ENCODE data around the gene SLC29A3.

The SLC29A3 gene

DNA sequence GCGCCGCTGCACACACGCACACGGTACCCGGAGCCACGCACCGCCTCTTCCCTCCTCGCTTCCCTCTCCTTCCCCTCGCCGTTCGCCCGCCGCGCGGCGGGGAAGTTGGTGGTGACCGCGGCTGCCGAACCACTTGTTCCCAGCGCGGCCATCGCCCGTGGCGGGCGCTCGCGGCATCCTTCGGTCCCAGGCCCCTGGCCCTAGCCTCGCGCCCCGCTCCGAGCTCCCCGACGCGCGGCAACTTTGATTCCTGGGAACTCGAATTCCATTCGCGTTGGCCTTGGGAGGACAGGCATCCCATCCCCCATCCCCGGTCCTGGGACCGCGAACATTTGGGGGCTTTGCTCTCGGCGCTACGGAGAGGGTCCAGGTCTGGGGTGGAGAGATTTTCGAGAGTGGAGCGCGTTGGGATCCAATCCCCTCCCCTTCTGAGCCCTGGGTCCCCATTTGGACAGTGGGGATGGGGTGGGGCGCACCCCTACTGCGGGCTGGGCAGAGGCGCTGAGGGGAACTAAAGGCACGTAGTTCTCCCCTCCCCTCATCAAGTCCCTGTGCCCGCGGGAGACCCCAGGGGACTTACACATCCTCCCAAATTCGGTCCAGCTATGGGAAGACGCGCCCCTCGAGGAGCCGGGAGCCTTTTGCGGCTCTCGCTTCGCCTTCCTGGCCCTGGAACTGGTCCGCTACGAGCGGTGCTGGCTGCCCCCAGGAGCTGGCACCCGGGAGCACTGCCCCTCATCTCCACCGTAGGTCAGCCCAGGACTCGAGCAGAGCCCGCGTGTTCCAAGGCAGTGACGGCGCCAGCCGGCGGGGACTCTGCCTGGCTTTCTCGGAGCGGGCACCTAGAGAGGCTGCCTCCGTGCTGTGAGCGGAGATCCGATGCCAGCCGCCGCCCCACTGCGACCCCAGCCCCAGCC lies 78.5 kb downstream of the SLC29A3 start:
- Mint-ChIP-seq H3K4me1 (ENCODE audit: low read depth) (peaks cover 7% of the 10 kb centered on the region), H3K9me3 (ENCODE audit: low read depth) (no peaks in the 10 kb centered on the region), H3K36me3 (no peaks in the 10 kb centered on the region), H3K4me3 (peak overlapping the region; percentile 65), H3K27ac (no peak overlapping the region), H3K27me3 (peaks cover 28% of the 10 kb centered on the region)

DNA sequence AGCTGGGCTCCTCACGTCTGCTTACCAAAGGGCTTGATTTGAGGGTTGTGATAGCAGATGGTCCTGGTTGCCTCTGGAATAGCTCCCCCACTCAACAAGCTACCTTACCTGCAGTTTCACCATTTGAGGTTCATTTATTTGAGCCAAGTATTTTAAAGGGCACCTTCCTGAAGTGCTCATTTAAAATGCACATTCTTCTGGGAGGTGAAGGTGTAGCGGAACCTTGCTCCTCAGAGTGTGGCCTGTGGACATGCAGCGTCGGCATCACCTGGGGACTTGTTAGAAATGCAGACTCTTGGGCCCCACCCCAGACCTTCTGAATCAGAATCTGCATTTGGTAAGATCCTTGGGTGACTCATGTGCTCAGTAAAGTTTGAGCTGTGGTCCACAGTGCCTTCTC lies 79.9 kb downstream of the SLC29A3 start:
- peaks cover 25% of the 10 kb centered on the region for H3K27me3 Mint-ChIP-seq
- peak overlapping the region; percentile 30 for H3K4me3 Mint-ChIP-seq
- H3K4me1 Mint-ChIP-seq (ENCODE audit: low read depth): peaks cover 7% of the 10 kb centered on the region
- H3K9me3 Mint-ChIP-seq (ENCODE audit: low read depth): no peaks in the 10 kb centered on the region
- H3K36me3 Mint-ChIP-seq: no peaks in the 10 kb centered on the region
- no peak overlapping the region for H3K27ac Mint-ChIP-seq

DNA sequence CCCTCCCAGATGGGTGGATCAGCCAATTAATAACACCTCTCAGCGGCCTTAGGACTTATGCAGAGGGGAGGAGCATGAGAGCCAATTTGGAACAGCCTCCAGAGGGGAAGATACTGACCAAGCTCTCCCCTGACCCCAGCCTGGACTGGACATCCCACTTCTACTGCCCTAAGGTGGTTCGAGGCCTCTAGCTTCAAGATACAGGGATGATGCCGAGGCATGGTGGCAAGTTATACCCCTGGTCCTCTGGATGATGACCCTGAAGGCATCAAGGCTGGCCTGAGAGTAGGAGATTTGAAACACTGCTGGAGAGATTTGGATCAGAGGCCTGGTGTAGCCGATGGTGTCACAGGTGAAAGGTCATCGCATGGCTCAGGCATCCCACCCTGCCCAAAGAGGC lies 80.9 kb downstream of the SLC29A3 start:
- H3K27ac Mint-ChIP-seq: no peak overlapping the region

DNA sequence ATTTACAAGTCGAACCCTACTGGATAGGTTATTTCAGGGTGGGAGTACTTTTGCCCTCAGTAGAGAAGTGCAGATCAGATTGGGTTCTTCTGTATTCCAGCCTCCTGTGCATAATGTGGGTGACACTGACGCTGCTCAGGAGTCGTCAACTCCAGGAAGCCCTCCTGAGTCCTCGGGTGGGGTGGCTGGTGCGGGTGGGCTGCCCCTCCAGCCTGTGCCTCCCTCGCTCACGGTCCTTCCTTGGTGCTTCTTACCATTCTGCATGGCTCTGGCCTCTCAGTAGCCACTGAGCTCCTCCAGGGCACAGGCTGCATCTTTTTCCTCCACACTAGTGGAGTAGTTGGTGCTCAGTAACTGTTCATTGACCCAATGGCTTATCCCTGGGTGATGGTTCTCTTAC lies 82.0 kb downstream of the SLC29A3 start:
- Mint-ChIP-seq H3K4me1 (ENCODE audit: low read depth) (peaks cover 3% of the 10 kb centered on the region), H3K9me3 (ENCODE audit: low read depth) (no peaks in the 10 kb centered on the region), H3K36me3 (no peaks in the 10 kb centered on the region), H3K27me3 (peaks cover 10% of the 10 kb centered on the region), H3K27ac (no peak overlapping the region), H3K4me3 (no peak overlapping the region)

More for the DNA sequence above, 80.9 kb downstream of the SLC29A3 start:
- Mint-ChIP-seq H3K4me1 (ENCODE audit: low read depth) (peaks cover 7% of the 10 kb centered on the region), H3K9me3 (ENCODE audit: low read depth) (no peaks in the 10 kb centered on the region), H3K27me3 (peaks cover 20% of the 10 kb centered on the region), H3K4me3 (no peak overlapping the region), H3K36me3 (no peaks in the 10 kb centered on the region)

DNA sequence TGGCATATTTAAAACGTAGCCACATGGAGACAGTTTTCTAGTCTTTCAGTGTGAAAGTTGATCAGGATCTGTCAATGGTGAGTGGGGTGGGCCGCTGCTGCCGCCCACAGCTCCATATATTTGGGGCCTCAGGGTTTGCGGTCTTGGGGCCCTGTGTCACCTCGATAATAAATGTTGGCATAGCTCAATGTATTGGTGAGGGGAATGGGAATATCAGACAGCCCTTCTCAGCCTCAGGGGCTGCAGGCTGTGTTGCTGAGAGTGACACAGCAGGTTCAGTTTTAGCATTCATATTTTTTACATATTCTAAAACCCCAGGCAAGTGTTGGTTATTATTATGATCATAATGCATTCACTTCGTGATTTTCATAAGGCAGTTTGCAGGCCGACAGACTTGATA lies 82.9 kb downstream of the SLC29A3 start:
- Mint-ChIP-seq H3K4me1 (ENCODE audit: low read depth) (peaks cover 2% of the 10 kb centered on the region), H3K27me3 (peaks cover 10% of the 10 kb centered on the region), H3K36me3 (no peaks in the 10 kb centered on the region), H3K4me3 (no peak overlapping the region), H3K27ac (no peak overlapping the region), H3K9me3 (ENCODE audit: low read depth) (no peaks in the 10 kb centered on the region)

DNA sequence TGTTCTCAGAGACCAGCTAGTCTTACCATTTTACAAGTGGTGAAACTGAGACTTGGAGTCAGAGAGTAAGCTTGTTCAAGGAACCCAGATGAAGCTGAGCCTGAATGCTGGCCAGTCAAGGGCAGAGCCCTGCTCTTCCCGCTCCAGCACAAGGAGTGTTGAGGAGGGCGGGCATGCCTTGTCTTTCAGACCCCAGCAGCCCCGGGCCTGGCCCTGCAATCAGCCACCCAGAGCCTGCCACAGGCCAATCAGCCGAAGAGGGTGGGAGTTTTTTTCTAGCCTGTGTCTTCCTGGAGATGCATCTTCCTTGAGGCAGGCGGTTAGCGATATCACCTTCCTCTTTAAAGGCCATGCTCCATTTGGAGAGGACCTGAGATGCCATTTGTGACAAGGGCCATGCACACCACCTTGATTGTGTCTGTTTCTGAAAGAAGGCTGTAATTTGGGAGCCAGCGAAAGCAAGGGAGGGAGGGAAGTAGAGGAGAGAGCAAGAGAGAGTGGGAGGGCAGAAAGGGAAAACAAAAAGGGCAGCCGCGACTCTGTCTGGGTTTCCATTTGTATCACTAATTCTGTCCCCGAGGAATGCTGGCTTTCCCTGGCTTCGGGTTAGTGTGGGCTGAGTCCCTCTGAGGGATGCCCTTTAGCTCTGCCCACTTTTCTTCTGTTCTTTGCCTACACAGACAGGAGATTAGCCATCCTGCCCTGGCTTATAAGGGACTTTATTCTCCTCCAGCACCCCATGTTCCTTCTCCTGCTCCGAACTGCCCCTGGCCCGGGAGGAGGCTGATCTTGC lies 85.6 kb downstream of the SLC29A3 start:
- H3K9me3 Mint-ChIP-seq (ENCODE audit: low read depth): no peaks in the 10 kb centered on the region
- H3K27me3 Mint-ChIP-seq: peaks cover 5% of the 10 kb centered on the region
- H3K27ac Mint-ChIP-seq: no peak overlapping the region
- no peaks in the 10 kb centered on the region for H3K4me1 Mint-ChIP-seq (ENCODE audit: low read depth)
- no peak overlapping the region for H3K4me3 Mint-ChIP-seq
- no peaks in the 10 kb centered on the region for H3K36me3 Mint-ChIP-seq

DNA sequence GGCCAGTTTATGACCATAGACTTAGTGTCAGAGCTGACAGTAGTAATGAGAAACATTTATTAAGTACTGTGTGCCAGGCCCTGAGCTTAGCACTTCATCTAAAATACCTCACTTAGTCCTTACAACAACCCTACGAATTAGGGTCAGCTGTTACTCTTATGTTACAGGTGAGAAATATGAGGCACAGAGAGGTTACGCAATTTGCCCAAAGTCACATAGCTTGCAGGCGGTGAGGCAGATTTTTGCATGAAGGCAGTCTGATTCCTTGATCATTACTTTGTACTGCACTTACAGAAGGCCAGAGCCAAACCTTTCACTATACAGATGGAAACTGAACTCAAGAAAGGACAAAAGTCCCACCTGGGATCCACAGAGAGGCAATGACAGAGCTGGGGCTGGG lies 87.8 kb downstream of the SLC29A3 start:
- no peak overlapping the region for H3K4me3 Mint-ChIP-seq
- H3K27me3 Mint-ChIP-seq: no peaks in the 10 kb centered on the region
- peaks cover 4% of the 10 kb centered on the region for H3K36me3 Mint-ChIP-seq
- H3K9me3 Mint-ChIP-seq (ENCODE audit: low read depth): peaks cover 8% of the 10 kb centered on the region
- H3K4me1 Mint-ChIP-seq (ENCODE audit: low read depth): no peaks in the 10 kb centered on the region
- no peak overlapping the region for H3K27ac Mint-ChIP-seq

DNA sequence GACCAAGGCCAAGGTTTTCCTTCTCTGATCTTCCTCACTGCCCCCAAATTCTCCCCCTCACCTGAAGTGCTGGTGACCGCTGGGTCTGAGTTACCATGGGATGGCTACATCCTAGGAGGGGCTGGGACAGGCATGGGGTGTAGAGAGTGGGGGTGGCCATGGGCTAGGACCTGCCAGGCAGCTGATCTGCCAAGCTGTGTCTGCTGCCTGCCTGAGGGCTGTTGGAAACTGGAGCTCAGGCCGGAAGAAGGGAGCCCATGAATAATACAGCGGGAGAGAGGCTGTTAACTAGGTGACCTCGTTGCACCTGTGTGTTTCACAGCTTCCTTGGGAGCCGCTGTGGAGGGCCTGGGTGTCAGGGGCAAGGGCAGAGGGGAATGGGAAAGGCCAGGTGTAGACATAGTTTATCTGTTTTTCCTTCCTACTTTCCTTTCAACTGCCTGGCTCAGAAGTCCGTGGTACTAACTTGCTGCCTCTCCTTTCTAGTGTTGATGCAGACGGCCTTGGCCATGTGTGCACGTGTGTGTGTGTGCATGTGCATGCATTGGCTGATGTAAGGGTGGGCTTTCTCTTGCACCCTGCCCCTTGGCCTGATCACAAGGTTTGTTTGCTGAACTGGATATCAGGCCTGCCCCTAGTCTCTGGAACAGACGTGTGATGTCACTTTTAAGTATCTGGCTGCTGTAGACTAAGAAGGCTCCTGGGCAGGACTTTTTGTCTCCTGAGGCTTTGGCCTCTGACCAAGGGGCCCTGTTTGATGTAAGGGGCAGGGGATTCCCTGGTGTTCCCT lies 89.6 kb downstream of the SLC29A3 start:
- H3K27me3 Mint-ChIP-seq: peaks cover 3% of the 10 kb centered on the region
- peaks cover 11% of the 10 kb centered on the region for H3K9me3 Mint-ChIP-seq (ENCODE audit: low read depth)
- no peak overlapping the region for H3K4me3 Mint-ChIP-seq
- H3K36me3 Mint-ChIP-seq: peaks cover 4% of the 10 kb centered on the region
- no peak overlapping the region for H3K27ac Mint-ChIP-seq
- H3K4me1 Mint-ChIP-seq (ENCODE audit: low read depth): no peaks in the 10 kb centered on the region

DNA sequence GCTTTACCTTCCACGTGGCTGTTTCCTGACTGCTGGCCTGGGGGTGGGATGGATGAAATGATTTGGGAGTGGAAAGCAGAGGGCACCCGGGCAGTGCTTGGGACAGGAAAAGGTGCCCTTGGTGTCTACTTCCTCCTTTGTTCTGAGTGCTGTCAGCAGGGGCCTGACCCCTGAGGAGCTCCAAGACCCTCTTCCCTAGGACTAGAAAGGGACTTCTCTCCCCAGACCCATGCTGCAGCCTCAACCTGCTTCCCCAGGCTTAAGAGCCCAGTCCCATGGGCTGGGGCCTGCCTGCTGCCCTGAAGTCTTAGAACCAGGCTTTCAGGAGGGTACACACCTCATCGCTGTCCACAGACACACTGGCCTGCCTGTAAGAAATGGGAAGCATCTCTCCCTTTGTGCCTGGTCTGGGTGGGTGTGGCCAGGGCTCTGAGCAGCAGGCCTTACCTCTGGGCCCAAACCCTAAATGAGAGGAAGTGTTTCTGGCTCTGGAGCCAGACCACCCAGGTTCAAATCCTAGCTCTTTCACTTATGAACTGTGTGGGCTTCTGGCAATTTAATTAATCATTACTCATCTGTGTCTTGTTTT lies 90.6 kb downstream of the SLC29A3 start:
- H3K27ac Mint-ChIP-seq: no peak overlapping the region

More for the DNA sequence above, 90.6 kb downstream of the SLC29A3 start:
- Mint-ChIP-seq H3K4me3 (no peak overlapping the region), H3K27me3 (peaks cover 3% of the 10 kb centered on the region), H3K4me1 (ENCODE audit: low read depth) (no peaks in the 10 kb centered on the region), H3K36me3 (peaks cover 4% of the 10 kb centered on the region), H3K9me3 (ENCODE audit: low read depth) (peaks cover 11% of the 10 kb centered on the region)

Data from activated naive CD8-positive, alpha-beta T cell (primary cell).